ENCODE results near the gene CDKN2C.

Gene CDKN2C

DNA sequence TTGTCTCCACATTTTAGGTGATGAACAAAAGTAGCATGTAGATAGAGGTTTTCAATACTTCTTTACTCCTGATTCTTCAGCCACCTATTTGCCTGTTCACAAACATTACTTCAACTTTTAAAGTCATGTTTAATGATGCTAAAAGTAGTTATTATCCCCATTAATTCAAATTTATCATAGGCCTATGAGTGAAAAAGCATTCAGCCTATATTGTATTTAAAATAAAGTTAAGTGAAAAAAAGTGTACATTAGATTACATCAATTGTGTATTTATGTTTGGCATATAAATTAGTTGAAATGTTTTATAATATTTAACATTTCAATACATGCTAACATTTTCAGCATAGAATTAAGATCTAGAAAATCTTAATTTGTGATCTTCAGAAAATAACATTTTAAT is 10.5 kb downstream of the CDKN2C start:
- DNase-seq (ENCODE audit: low read depth), result no peak
- H3K4me3 ChIP-seq (ENCODE audit: low read length), result no peak overlapping the region
- TF ChIP-seq, protein P1, sequence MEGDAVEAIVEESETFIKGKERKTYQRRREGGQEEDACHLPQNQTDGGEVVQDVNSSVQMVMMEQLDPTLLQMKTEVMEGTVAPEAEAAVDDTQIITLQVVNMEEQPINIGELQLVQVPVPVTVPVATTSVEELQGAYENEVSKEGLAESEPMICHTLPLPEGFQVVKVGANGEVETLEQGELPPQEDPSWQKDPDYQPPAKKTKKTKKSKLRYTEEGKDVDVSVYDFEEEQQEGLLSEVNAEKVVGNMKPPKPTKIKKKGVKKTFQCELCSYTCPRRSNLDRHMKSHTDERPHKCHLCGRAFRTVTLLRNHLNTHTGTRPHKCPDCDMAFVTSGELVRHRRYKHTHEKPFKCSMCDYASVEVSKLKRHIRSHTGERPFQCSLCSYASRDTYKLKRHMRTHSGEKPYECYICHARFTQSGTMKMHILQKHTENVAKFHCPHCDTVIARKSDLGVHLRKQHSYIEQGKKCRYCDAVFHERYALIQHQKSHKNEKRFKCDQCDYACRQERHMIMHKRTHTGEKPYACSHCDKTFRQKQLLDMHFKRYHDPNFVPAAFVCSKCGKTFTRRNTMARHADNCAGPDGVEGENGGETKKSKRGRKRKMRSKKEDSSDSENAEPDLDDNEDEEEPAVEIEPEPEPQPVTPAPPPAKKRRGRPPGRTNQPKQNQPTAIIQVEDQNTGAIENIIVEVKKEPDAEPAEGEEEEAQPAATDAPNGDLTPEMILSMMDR (IDR thresholded peaks at IDR 0.05; ENCODE audit: insufficient read depth, low read depth, low read length, missing control alignments), result no peak

DNA sequence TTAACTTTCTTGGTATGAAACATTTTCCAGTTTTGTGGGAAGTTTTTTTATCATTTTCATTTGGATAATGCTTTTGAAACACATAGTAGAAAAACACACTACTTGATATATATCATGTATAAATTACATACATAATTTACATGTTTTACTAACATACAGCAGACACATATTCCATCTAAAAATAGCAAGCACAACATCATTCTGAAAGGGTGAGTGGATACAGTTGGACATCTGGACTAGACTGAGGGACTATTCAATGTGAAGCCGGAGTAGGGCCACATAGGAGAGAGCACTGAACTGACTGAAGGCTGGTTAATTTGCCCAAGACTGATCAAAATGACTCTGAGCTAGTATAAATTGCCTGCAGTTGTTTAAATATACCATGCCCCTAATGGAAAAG is 11.7 kb downstream of the CDKN2C start:
- DNase-seq (ENCODE audit: low read depth), result no peak
- no peak overlapping the region for H3K4me3 ChIP-seq (ENCODE audit: low read length)
- TF ChIP-seq, protein P1 (IDR thresholded peaks at IDR 0.05; ENCODE audit: insufficient read depth, low read depth, low read length, missing control alignments), result no peak

DNA sequence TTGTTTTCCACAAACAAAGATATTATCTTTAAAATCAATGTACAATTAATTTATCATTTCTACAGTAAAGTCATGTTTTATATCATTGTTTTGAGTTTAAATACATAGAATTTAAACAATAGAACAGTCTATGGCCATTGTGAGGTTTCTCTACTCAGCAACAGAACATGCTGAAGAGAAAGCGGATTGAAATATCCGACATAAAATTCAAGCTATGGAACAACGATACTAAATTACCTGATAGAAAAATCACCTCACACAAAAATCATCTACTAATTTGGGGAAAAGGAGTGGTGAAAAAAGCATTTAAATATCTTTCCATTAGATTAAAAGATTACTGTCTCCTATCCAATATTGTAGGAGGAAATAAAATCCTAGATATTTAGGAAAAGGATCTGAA is 12.6 kb downstream of the CDKN2C start:
- TF ChIP-seq, protein P1 (IDR thresholded peaks at IDR 0.05; ENCODE audit: insufficient read depth, low read depth, low read length, missing control alignments), result no peak
- no peak overlapping the region for H3K4me3 ChIP-seq (ENCODE audit: low read length)
- no peak for DNase-seq (ENCODE audit: low read depth)

DNA sequence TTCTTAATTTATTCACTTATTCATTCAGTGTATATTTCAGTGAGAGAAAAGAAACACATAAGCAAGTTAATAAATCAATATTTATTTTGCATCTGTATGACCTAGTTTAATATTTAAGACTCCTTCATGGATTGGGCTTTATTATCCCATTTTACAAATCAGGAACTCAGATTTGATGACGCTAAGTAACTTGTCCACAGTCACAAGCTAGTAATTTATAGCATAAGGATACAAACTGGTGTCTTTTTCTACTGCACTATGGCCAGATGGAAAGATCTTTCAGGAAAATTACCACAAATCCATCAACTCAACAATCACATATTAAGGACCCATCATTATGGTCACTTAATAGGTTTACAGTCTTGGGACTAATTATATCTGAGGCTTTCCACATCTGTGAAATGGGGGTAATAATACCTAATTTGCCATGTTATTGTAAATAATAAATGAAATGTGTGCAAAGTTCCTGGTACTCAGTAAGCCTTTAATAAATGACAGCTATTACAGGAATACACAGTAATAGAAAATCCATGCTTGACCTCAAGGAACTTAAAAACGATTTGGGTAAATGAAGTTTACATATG is 13.3 kb downstream of the CDKN2C start:
- DNase-seq (ENCODE audit: low read depth), result no peak
- no peak overlapping the region for H3K4me3 ChIP-seq (ENCODE audit: low read length)
- TF ChIP-seq, protein P1 (IDR thresholded peaks at IDR 0.05; ENCODE audit: insufficient read depth, low read depth, low read length, missing control alignments), result no peak

DNA sequence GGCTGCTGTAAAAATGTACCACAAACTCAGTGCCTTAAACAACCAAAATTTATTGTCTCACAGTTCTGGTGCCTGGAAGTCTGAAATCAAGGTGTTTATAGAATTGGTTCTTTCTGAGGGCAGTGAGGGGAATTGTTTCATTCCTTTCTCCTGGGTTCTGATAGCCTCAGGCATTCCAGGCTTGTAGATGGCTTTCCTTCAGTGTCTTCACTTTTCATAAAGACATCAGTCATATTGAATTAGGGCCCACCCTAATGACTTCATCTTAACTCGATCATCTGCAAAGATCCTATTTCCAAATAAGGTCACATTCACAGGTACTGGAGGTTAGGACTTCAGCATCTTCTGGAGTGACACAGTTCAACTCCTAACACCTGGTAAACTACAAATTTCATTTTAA is 15.0 kb downstream of the CDKN2C start:
- DNase-seq (ENCODE audit: low read depth), result no peak
- H3K4me3 ChIP-seq (ENCODE audit: low read length), result no peak overlapping the region
- TF ChIP-seq, protein P1 (IDR thresholded peaks at IDR 0.05; ENCODE audit: insufficient read depth, low read depth, low read length, missing control alignments), result no peak

DNA sequence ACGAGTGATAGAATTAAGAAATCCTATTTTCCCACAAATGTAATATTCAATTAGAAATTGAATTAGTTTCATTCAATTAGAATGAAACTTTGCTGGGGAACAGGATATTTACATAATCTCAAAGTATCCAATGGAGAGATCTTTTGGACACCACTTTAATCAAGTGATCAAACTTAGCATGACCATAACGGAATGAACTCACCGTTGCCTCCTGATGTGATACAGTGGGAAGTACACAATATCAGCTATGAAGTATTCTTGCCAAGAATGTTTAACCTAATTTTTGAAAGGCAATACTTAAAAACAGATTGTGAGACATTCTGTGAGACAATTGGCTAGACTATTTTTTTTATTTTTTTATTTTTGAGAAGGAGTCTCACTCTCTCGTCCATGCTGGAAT is 16.6 kb downstream of the CDKN2C start:
- TF ChIP-seq, protein P1 (IDR thresholded peaks at IDR 0.05; ENCODE audit: insufficient read depth, low read depth, low read length, missing control alignments), result no peak
- no peak for DNase-seq (ENCODE audit: low read depth)
- H3K4me3 ChIP-seq (ENCODE audit: low read length), result no peak overlapping the region

DNA sequence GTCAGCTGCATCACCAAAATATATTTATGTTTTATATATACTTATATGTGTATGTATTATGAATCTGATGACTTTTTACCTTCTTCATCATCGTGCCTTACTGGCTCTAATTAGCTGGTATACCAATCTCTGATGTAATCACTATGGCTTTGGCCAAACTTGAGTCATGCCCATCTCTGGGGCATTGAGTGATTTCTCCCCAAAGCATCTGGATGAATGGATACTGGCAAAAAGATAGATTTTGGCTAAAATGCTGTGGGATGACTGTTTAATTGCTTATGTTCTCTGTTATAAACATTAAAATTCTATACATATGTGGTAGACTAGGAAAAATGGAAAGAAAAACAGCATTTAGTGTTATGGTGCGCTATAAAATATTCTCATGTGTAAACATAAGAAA is 19.6 kb downstream of the CDKN2C start:
- TF ChIP-seq, protein P1 (IDR thresholded peaks at IDR 0.05; ENCODE audit: insufficient read depth, low read depth, low read length, missing control alignments), result no peak
- H3K4me3 ChIP-seq (ENCODE audit: low read length), result no peak overlapping the region
- no peak for DNase-seq (ENCODE audit: low read depth)

All from epithelial cell of esophagus (primary cell).